Activated CD4-positive, alpha-beta T cell treated with anti-CD3 and anti-CD28 coated beads for 36 hours (primary cell): ENCODE data around the gene SRY. TPM values are rescaled to one million over a fixed set of nuclear protein-coding genes. Genes with fewer than 3 reads are reported as not detected.
"Not testable (repeated sequence)": the region's sequence is repeated elsewhere in the genome, so short reads cannot be mapped to it uniquely, and the experiment has no call there.

Source experiments
- ATAC-seq: fragments of 200-7000 bp; cut with Tn5 transposase; one replicate; pipeline ENCODE4 v1.10.0; 2021; ENCODE audit warnings: mild to moderate bottlenecking, moderate library complexity
- CTCF ChIA-PET: fragments of 350-600 bp; sonication (Branson Sonifier 250); formaldehyde crosslinking; loops from one replicate; lab custom pipeline; 2021; ENCODE audit warnings: antibody characterized with exemption; lab: Charles Lee
- POLR2A ChIA-PET: fragments of 350-600 bp; sonication (Branson Sonifier 250); formaldehyde crosslinking; loops from one replicate; lab custom pipeline; 2021; ENCODE audit warnings: antibody characterized with exemption, inconsistent platforms; lab: Charles Lee
- DNase-seq: peaks from one replicate; pipeline ENCODE4 v3.0.0-alpha.2; 2020
- H3K27ac Mint-ChIP-seq: one replicate; pipeline ENCODE4 v1.8.0; 2021; ENCODE audit warnings: mixed read lengths
- H3K27me3 Mint-ChIP-seq: one replicate; pipeline ENCODE4 v1.8.0; 2021; ENCODE audit warnings: mixed read lengths
- H3K36me3 Mint-ChIP-seq: one replicate; pipeline ENCODE4 v1.8.0; 2021; ENCODE audit warnings: low read depth, mixed read lengths
- H3K4me1 Mint-ChIP-seq: one replicate; pipeline ENCODE4 v1.8.0; 2021; ENCODE audit warnings: mixed read lengths
- H3K4me3 Mint-ChIP-seq: one replicate; pipeline ENCODE4 v1.8.0; 2021; ENCODE audit warnings: mild to moderate bottlenecking, moderate library complexity, mixed read lengths
- H3K9me3 Mint-ChIP-seq: one replicate; pipeline ENCODE4 v1.8.0; 2021; ENCODE audit warnings: low read depth, mixed read lengths
- intact Hi-C, 2 experiments: fragments of 100-400 bp; cut with DNase I in 1 of 2; cut with micrococcal nuclease in 1 of 2; formaldehyde crosslinking; loops; one replicate each; pipeline versions ENCODE4 v1.14.2 to v1.15.1; 2022 to 2024; cut with DNase I, micrococcal nuclease
- total RNA-seq, 2 experiments: library from RNA; stranded (reverse); gene quantifications; one replicate each; pipeline ENCODE4 v1.2.3, GENCODE V29; 2021

Gene SRY
- total RNA-seq, result not detected

DNA sequence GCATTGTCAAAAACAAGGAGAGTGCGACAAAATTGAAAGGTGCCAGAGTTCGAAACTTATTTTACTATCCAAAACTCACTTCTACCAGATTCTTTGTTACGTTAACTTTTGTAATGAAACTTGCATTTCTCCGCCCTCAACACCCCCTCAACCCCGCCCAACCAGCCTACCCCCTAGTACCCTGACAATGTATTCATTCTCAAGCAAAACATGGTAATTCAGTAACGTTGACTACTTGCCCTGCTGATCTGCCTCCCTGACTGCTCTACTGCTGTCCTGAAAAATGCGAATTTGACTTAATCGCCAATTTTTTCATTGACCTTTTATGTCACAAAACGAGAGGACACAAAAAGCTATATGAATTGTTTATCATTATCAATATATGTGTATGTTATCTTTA, at the start of gene SRY:
SRY (minus strand) TSS at position 83 of the 400 bp plus-strand sequence; CDS start at position 4, 79 bp downstream.
- Mint-ChIP-seq H3K27ac (no peak within 1 kb of the TSS), H3K27me3 (peaks cover 31% of the 10 kb centered on the region), H3K4me1 (peaks cover 9% of the 10 kb centered on the region), H3K9me3 (peaks cover 3% of the 10 kb centered on the region), H3K36me3 (no peaks in the 10 kb centered on the region), H3K4me3 (peak within 1 kb of the TSS; percentile 35)
- ATAC-seq (no peak), DNase-seq (no peak)
- POLR2A ChIA-PET, result no interaction called here
- CTCF ChIA-PET, result no interaction called here
- intact Hi-C loops, result no loop called here

DNA sequence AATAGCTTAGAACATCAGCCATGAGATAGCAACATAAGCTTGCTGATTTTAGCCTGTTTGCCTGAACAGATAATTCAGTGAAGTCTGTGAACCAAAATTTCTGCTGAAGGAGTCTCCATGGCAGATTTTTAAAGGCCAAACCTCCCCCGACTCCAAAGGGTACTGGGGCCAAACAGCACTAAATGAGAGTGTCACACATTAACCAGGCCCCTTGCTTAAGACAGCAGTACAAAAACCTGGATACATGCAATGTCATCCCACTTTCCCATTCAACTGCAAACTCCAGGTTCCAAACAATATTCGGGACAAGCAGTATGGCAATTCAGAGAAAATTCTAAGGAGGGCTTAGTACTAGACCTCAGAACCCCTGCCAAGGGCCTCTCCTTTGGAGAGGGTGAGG, 49.6 kb upstream of the SRY start:
- Mint-ChIP-seq H3K27ac (no peak overlapping the region), H3K4me1 (no peaks in the 10 kb centered on the region), H3K4me3 (no peak overlapping the region), H3K36me3 (peaks cover 9% of the 10 kb centered on the region), H3K9me3 (no peaks in the 10 kb centered on the region), H3K27me3 (peaks cover 5% of the 10 kb centered on the region)
- ChIA-PET CTCF (no interaction called here), POLR2A (no interaction called here)
- intact Hi-C loops, result no loop called here
- no peak for ATAC-seq
- no peak for DNase-seq

- Mint-ChIP-seq H3K4me1 (no peaks in the 10 kb centered on the region), H3K27me3 (peaks cover 17% of the 10 kb centered on the region), H3K4me3 (no peak overlapping the region), H3K36me3 (no peaks in the 10 kb centered on the region), H3K9me3 (no peaks in the 10 kb centered on the region), H3K27ac (no peak overlapping the region)
- ATAC-seq (no peak), DNase-seq (no peak)
- ChIA-PET POLR2A (interaction anchor here (0.7 kb wide), 1 partner anchor 40 kb away, joined by 6 read pairs; no protein-coding TSS in a partner anchor), CTCF (interaction anchor here (0.7 kb wide), 1 partner anchor 27 kb away, joined by 4 read pairs; no protein-coding TSS in a partner anchor)
- intact Hi-C loops, result no loop called here
Measured at GRCh38 chrY:2835230-2835629, 47.7 kb upstream of the SRY start.

- Mint-ChIP-seq H3K4me3 (no peak overlapping the region), H3K27ac (no peak overlapping the region)
Measured at GRCh38 chrY:2828497-2828896, 41.0 kb upstream of the SRY start.

DNA sequence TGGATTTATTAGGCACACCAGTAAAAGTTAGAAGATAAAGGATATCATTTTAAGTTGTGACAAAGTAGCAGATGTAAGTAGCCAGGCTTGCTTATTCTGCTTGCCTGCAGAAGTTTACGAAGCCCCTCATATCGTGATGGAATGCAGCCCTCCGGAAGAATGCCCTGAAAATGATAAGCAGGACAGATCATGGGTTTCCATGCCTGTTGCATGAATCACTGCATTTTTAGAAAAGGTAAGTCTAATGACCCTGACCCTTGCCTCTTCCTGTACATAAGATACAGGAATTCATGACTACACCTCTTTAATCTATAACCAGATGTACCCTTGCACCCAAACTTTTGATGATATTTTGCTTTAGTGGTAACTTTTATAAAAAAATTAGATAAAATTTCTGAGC, 37.0 kb upstream of the SRY start:
- Mint-ChIP-seq H3K27ac (no peak overlapping the region), H3K27me3 (peaks cover 1% of the 10 kb centered on the region), H3K4me3 (no peak overlapping the region), H3K4me1 (no peaks in the 10 kb centered on the region), H3K9me3 (no peaks in the 10 kb centered on the region), H3K36me3 (no peaks in the 10 kb centered on the region)
- CTCF ChIA-PET, result no interaction called here
- intact Hi-C loops, result no loop called here
- POLR2A ChIA-PET, result no interaction called here
- DNase-seq (no peak), ATAC-seq (no peak)

More at GRCh38 chrY:2828497-2828896, 41.0 kb upstream of the SRY start:
- ATAC-seq (no peak), DNase-seq (no peak)
- H3K36me3 Mint-ChIP-seq, result no peaks in the 10 kb centered on the region
- H3K4me1 Mint-ChIP-seq, result no peaks in the 10 kb centered on the region
- ChIA-PET CTCF (no interaction called here), POLR2A (no interaction called here)
- peaks cover 13% of the 10 kb centered on the region for H3K27me3 Mint-ChIP-seq
- intact Hi-C loops, result no loop called here
- H3K9me3 Mint-ChIP-seq, result no peaks in the 10 kb centered on the region

- POLR2A ChIA-PET, H3K4me1 Mint-ChIP-seq, H3K4me3 Mint-ChIP-seq, H3K9me3 Mint-ChIP-seq, H3K36me3 Mint-ChIP-seq, H3K27me3 Mint-ChIP-seq, CTCF ChIA-PET, intact Hi-C loops, ATAC-seq, DNase-seq, H3K27ac Mint-ChIP-seq: not testable (repeated sequence)
Measured at GRCh38 chrY:2817146-2817896, 29.8 kb upstream of the SRY start.

GRCh38 chrY:2800246-2800645, 12.8 kb upstream of the SRY start:
- DNase-seq, result no peak
- H3K27me3 Mint-ChIP-seq, result peaks cover 2% of the 10 kb centered on the region
- H3K4me3 Mint-ChIP-seq, result no peak overlapping the region
- no peak for ATAC-seq
- peaks cover 4% of the 10 kb centered on the region for H3K4me1 Mint-ChIP-seq
- H3K27ac Mint-ChIP-seq, result no peak overlapping the region
- ChIA-PET CTCF (no interaction called here), POLR2A (no interaction called here)
- intact Hi-C loops, result no loop called here
- no peaks in the 10 kb centered on the region for H3K36me3 Mint-ChIP-seq
- no peaks in the 10 kb centered on the region for H3K9me3 Mint-ChIP-seq

GRCh38 chrY:2797991-2798390, 10.5 kb upstream of the SRY start:
- POLR2A ChIA-PET, result interaction anchor here (0.6 kb wide), 1 partner anchor 109 kb away, joined by 3 read pairs; no protein-coding TSS in a partner anchor
- no peaks in the 10 kb centered on the region for H3K9me3 Mint-ChIP-seq
- no peak for DNase-seq
- no peak overlapping the region for H3K27ac Mint-ChIP-seq
- intact Hi-C loops, result no loop called here
- CTCF ChIA-PET, result no interaction called here
- H3K4me1 Mint-ChIP-seq, result peaks cover 4% of the 10 kb centered on the region
- no peak for ATAC-seq
- no peaks in the 10 kb centered on the region for H3K27me3 Mint-ChIP-seq
- no peaks in the 10 kb centered on the region for H3K36me3 Mint-ChIP-seq
- no peak overlapping the region for H3K4me3 Mint-ChIP-seq

DNA sequence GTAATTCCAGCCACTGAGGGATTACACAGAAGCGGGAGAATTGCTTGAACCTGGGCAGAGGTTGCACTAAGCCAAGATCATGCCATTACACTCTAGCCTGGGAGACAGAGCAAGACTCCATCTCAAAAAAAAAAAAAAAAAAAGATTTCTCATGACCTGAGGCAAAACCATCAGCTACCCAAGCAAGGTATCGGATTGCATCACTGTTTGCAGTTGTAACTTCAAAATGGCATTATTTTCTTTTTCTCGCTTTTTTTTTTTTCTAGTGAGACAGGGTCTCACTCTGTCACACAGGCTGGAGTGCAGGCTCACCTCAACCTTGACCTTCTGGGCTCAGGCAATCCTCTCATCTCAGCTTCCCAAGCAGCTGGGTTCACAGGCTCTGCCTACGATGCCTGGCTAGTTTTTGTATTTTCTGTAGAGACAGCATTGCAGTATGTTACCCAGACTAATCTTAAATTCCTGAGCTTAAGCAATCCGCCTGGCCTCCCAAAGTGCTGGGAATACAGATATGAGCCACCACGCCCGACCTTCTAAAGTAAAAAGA, 9.6 kb upstream of the SRY start:
- ATAC-seq (no peak), DNase-seq (no peak)
- no peak overlapping the region for H3K4me3 Mint-ChIP-seq
- CTCF ChIA-PET, result no interaction called here
- POLR2A ChIA-PET, result interaction anchor here (0.6 kb wide), 1 partner anchor 110 kb away, joined by 3 read pairs; no protein-coding TSS in a partner anchor
- H3K4me1 Mint-ChIP-seq, result no peaks in the 10 kb centered on the region
- H3K9me3 Mint-ChIP-seq, result no peaks in the 10 kb centered on the region
- no peaks in the 10 kb centered on the region for H3K36me3 Mint-ChIP-seq
- H3K27me3 Mint-ChIP-seq, result no peaks in the 10 kb centered on the region
- intact Hi-C loops, result no loop called here
- no peak overlapping the region for H3K27ac Mint-ChIP-seq

DNA sequence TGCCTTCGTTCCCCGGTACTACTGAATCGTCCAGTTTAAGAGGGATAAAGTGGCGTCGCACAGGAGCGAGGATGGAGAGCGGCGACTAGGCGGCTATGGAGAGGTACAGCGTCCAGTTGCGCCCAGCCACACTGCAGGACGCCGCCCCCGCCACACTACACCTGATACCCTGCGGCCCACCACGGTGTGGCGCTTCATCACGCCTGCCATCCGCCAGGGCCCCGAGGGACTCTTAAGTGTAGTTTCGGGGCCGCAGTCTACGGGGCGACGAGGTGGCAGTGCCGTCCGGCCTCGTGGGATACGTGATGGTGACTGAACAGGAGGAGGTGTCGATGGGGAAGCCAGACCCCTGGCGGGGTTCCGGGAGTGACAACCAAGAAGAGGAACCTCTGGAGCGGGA, 2.3 kb upstream of the SRY start:
- Mint-ChIP-seq H3K27ac (no peak overlapping the region), H3K4me1 (peaks cover 9% of the 10 kb centered on the region), H3K27me3 (peaks cover 31% of the 10 kb centered on the region), H3K36me3 (no peaks in the 10 kb centered on the region), H3K4me3 (no peak overlapping the region), H3K9me3 (peaks cover 3% of the 10 kb centered on the region)
- CTCF ChIA-PET, result no interaction called here
- DNase-seq, result peak; percentile 27
- peak; percentile 33 for ATAC-seq
- POLR2A ChIA-PET, result no interaction called here
- intact Hi-C loops, result no loop called here

- Mint-ChIP-seq H3K4me1 (peaks cover 9% of the 10 kb centered on the region), H3K36me3 (no peaks in the 10 kb centered on the region), H3K27ac (no peak overlapping the region), H3K27me3 (peaks cover 31% of the 10 kb centered on the region), H3K4me3 (peak overlapping the region; percentile 35), H3K9me3 (peaks cover 3% of the 10 kb centered on the region)
- POLR2A ChIA-PET, result no interaction called here
- intact Hi-C loops, result no loop called here
- no peak for DNase-seq
- CTCF ChIA-PET, result no interaction called here
- ATAC-seq, result no peak
Measured at GRCh38 chrY:2786876-2787512, 488 bp downstream of the SRY start.
